ENCODE results near the gene ADCY1.
A peak's percentile ranks its signal among the peaks of the same experiment; 100 is the strongest.

Gene ADCY1

GRCh38 chr7:45677311-45677900 is 103.2 kb downstream of the ADCY1 start:
- DNase-seq (ENCODE audit: low spot score), result no peak

DNA sequence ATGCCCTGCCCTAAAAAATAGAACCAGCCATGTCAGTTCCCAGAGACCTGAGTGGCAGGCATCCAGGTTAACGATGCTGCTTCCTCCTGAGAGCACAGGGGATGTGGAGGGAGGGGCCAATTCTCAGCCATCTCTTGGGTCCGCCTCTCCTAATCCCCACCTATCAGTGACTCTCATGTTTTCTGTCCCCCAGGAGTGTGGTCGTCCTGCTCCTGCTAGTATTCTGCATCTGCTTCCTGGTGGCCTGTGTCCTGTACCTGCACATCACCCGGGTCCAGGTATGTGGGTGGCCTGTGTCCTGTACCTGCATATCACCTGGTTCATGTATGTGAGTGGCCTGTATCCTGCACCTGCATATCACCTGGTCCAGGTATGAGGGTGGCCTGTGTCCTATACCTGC is 105.3 kb downstream of the ADCY1 start:
- DNase-seq (ENCODE audit: low spot score), result no peak

DNA sequence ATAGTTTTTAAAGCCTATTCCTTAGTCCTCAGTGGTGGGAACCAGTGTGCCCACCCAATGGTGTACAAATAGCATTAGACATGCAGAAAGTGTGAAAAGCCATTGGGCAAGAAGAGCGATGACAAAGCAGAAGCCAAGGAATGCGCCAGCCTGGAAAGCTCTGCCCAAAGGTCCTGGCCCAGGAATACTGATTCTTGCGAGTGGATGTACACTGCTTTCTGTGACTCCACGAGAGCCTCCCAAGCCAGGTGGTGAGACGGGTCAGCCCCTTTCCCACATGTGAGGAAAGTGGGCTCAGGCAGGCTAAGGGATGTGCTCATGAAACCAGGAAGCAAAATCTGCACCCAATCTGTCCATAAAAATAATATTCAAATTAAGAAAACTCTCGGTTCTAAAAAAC is 106.6 kb downstream of the ADCY1 start:
- no peak for DNase-seq (ENCODE audit: low spot score)

DNA sequence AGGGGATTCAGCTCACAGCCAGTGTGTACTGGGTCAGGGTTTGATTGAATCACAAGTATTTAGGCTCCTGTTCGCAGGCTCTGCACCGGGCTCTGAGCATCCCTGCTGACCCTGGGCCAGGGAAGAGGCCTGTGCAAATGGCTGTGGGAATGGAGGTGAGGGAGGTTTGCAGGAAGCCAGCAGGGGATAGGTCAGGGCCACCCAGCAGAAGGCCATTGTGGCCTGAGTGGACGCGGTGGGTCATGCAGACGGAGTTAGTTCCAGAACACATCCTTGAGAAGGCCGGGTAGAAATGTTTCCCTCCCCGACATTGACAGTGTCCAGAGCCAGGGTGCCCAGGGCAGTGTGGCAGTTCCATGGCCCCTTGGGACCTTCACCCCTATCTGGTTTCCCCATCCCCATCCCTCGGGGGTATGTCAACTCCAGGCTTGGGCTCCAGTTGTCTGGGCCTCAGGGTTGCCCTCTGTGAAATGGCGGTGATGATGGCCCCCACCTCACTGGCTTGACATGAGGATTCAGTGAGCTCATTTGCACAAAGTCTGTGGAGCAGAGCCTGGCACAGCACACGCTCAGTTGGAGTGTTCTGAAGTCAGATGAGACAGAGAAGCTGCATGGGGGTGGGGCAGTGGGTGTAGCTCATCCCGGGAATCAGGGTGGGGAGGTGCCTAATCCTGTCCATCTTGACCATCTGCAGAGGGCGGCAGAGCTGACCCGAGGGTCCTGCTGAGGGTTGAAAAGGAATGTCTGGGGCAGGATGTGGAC is 107.6 kb downstream of the ADCY1 start:
- no peak for DNase-seq (ENCODE audit: low spot score)

DNA sequence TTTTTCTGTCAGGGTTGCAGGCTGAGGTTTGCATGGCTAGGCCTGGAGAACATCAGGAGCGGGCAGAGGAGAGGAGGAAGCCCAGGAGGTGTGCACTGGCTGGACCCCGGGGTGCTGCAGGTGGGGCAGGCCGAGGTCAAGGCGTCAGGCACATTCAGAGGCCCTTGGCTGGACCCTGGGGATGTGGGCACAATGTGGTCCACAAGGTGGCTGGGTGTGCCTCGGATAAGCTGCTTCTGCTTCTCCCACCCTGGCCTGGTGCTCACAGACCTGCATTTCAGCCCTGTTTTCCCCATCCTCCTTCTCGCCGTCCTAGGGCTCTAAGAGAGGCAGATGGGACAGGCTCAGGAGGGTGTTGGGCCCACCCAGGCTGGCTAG is 108.2 kb downstream of the ADCY1 start:
- DNase-seq (ENCODE audit: low spot score), result no peak

DNA sequence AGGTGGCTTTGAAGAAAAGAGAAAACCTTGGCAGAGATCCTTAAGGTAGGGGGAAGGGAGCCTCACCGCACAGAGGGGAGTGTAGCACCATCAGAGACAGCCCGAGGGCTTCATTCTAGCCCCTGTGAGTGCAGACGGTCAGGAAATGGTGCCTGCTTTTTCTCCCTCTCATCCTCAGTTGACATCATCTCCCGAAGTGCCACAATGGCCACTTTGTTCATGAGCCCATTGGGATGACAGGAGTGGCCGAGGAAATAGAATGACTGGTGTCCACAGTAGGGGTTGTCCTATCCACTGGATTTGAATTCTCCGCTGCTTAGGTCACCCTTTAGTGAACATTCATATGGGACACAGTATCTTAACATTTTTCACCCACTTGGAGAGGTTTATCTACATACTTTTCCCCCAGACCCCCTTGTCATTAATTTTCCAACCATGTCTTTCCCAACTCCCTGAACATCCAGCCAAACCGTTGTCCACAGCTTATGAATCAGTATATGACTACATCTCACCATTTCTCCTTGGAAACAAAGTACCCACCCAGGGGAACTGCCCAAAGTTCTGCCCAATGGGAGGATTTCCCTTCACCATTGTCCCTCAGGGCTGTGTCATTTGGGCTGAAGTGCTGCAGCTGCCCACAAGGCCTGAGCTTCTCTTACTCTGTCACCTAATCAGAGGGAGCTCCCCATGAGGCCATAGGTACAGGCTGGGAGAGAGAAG is 108.8 kb downstream of the ADCY1 start:
- DNase-seq (ENCODE audit: low spot score), result no peak

- no peak for DNase-seq (ENCODE audit: low spot score)
Measured at GRCh38 chr7:45683556-45684148, 109.5 kb downstream of the ADCY1 start.

GRCh38 chr7:45684910-45685618 is 110.9 kb downstream of the ADCY1 start:
- no peak for DNase-seq (ENCODE audit: low spot score)

DNA sequence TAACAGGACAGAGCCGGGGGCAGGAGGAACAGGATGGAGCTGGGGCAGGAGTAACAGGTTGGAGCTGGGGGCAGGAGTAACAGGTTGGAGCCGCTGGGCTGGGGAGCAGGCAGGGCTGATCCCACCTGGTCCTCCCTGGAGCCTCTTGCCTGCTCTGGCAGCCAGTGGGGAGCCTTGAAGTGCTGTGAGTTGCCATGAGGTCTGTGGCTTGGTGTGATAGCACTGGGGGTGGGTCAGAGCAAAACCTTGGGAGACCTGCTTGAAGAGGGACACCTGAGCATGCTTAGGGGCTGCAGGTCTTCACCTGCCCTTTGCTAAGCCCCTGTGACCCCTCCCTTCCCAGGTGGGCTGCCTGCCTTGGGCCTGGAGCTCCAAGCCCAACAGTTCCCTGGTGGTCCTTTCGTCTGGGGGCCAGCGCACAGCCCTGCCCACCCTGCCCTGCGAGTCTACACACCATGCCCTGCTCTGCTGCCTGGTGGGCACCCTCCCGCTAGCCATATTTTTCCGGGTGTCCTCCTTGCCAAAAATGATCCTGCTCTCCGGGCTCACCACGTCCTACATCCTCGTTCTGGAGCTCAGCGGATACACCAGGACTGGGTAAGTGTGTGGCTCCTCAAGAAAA is 111.6 kb downstream of the ADCY1 start:
- no peak for DNase-seq (ENCODE audit: low spot score)

DNA sequence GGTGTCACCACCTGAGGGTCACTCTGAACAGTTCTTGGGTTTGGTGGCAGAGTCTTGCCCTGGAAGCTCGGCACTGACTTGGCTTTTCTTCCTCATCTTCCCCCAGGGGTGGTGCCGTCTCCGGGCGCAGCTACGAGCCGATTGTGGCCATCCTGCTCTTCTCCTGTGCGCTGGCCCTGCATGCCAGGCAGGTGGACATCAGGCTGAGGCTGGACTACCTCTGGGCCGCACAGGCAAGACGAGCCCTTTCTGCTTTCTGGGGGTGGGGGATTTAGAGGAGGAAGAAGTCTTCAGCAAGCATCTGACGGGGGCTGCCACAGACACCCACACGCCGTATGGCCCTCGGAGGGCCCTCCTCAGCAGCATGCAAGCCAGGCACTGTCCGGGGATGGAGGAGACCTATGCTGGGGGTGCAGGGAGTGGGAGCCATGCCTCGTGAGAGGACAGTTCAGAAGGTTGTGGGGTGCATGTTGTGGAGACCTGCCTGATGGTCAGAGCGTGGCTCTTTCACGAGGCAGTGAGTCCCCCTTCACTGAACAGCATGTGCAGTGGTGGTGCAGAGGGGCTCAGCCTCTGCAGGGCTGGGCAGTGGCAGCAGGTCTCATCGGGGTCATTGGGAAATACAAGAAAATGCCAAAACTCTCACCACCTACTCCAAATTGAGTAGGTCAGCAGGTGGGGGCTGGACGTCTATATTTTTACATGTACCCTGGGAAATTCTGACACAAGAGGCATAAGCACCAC is 112.4 kb downstream of the ADCY1 start:
- no peak for DNase-seq (ENCODE audit: low spot score)

DNA sequence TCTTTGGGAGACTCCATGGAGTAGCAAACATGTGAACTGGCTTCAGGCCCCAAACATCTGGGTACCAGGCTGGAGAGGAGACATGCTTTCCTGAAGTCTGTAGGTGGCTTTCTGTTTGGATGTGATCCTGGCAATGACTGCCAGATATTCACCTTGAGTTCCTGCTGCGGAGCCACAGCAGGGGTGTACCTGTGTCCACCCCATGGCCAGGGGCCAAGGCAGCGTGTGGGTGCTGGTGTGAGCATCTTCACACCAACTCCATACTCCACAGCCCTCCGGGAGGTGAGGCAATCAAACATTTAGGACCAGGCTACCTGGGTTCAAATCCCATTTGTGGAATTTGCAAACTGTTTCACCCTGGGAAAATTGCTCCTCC is 113.0 kb downstream of the ADCY1 start:
- no peak for DNase-seq (ENCODE audit: low spot score)

GRCh38 chr7:45687721-45688120 is 113.6 kb downstream of the ADCY1 start:
- DNase-seq (ENCODE audit: low spot score), result no peak

GRCh38 chr7:45688382-45688781 is 114.2 kb downstream of the ADCY1 start:
- DNase-seq (ENCODE audit: low spot score), result no peak

DNA sequence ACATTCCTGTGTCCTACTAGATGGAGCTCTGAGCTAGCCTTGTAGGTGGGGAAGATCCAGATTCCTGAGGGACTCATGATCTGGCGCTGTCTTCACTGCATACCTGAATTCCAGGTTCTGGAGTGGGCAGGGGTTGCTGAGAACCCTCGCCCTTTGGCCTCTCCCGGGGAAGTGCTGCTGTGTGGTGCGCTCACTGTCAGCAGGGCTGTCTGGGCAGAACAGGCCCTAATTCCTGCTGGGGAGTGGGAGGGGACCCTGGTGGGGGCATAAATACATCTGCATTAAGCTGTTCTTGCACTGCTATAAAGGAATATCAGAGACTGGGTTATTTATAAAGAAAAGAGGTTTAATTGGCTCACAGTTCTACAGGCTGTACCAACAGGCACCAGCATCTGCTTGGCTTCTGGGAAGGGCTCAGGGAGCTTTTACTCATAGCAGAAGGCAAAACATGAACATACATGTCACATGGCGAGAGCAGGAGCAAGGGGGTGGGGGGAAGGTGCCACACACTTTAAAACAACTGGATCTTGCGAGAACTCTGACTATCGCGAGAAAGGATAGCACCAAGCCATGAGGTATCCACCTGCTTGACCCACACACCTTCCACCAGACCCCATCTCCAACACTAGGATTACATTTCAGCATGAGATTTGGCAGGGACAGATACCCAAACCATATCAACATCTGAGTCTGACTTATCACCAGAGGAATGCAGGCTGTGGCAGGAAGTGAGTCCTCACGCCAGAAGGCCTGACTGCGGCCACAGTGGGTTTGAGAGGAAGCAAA is 115.0 kb downstream of the ADCY1 start:
- peak; percentile 91 for DNase-seq (ENCODE audit: low spot score)

- no peak for DNase-seq (ENCODE audit: low spot score)
Measured at GRCh38 chr7:45689797-45690761, 115.9 kb downstream of the ADCY1 start.

DNA sequence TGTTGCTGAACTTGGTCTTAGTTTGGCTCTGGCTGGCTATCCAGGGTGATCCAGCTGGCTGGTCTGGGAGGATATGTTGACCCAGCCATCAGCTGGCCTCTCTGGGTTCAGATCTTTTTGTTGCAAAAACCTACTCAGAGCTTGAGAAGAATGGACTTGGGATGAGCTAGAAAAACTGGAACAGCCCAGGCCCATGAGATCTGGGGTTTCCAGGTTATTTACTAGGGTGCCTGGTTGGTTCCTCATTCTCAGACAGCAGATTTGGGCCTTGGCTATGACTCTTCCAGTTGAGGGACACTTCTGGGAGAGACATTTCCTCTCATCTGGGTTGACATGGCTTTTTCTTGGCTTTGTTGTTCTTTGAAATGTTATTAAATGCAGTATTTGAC is 116.6 kb downstream of the ADCY1 start:
- DNase-seq (ENCODE audit: low spot score), result no peak

GRCh38 chr7:45691155-45691656 is 117.0 kb downstream of the ADCY1 start:
- DNase-seq (ENCODE audit: low spot score), result no peak

DNA sequence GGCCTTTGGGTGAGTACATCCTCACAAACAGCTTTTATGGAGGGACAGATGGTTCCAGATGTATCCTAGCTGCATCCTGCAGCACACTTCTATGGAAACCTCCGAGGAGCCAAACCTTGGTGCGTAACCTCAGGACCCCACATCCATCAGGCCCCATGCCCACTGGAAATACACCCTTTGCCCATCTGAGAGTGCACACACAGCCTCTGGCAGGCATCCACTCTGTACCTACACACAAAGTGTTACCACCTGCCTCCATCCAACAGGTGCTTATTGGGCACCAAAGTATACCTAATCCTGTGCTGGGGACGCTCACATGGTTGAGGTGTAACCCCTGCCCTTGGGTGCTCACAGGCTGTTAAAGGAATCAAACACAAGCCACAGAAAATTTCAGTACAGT is 117.9 kb downstream of the ADCY1 start:
- no peak for DNase-seq (ENCODE audit: low spot score)
